Epithelial cell of prostate (primary cell): ENCODE measurements around the gene LBX1.

Experiments
- DNase-seq: peaks from one replicate; pipeline ENCODE4 v3.0.0-alpha.2; 2011; ENCODE audit warnings: low read depth, low spot score
- H3K27ac ChIP-seq: fragments of 450-650 bp; 2 replicates; pipeline ENCODE4 v1.5.1; 2017; ENCODE audit warnings: mild to moderate bottlenecking

Gene LBX1, protein sequence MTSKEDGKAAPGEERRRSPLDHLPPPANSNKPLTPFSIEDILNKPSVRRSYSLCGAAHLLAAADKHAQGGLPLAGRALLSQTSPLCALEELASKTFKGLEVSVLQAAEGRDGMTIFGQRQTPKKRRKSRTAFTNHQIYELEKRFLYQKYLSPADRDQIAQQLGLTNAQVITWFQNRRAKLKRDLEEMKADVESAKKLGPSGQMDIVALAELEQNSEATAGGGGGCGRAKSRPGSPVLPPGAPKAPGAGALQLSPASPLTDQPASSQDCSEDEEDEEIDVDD

DNA sequence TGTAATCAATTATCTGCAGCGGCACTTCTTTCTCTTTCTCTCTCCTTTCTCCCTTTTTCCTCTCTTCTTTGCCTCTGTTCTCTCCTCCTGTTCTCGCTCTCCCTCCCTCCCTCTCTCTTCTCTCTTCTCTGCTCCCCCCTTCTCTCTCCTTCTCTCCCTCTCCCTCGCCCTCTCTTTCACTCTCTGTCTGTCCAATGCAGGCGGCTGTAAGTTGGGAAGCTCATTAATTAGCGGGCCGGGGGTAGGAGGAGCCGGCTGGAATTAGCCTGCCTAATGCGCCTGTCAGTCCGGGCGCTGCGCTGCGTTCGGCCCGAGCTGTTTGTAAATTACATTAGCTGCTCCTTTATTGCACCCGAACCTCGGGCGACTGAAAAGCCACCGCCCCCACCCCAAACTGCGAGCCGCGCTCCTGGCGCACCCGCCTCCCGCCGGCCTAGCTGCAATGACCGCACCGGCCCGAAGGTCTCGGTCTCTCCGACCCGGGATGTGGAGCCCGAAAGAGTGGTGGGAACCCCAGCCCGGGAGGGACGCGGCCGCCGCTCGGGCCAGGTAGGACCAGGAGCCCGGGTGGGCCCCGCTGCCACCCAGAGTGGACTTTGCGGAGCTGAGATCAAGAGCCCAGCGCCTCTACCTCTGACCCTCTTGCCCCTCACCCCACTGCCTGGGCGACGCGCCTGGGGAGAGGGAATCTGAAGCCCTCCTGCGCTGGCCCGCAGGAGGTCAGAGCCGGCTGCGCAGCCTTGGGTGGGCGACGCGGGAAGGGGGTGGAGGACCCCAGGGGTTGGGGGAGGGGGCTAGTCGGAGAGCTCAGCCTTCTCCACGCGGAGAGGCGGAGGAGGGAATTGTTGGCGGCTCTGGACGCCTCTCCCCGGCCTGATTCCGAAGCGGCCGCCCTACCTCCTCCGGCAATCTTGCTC lies at the start of gene LBX1:
Gene LBX1 (minus strand): TSS at position 198 of the 917 bp plus-strand sequence. CDS start 648 bp downstream, outside the sequence.
- no peak within 1 kb of the TSS for H3K27ac ChIP-seq
- DNase-seq = no peak

DNA sequence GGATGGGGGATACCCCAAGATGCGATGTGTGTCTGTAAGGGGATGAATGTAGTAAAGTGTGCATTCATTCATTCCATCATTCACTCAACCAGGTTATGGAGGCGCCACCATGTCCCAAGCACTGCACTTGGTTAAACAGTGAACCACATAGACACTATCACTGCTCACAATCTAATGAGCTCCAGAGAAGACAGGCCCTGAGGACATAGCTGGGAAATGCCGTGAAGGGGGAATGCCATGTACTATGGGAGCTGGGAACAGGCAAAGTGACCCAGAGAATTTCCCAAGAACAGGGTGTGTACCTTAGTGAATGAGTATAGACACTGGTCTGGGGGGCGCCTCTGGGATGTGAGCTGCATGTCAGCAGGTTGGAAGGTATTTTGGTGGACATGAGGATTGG lies 44.5 kb upstream of the LBX1 start:
- H3K27ac ChIP-seq = no peak overlapping the region
- DNase-seq = no peak

DNA sequence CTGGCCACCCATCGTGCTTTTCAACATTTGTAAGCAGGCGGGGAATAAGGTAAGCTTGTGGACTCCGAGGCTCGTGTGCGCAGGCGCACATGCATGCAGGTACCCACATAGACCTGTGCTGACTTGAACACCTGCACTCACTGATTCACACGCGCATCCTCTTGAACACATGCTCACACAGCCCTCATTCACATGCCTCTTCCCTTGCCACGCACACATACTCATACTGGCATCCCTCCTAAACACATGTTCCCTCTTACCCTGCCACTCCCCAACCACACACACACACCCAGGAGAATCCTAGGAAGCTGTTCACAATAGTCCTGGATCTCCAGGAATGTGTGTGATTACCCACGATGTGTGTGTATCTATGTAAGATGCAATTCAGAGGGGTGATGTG lies 44.1 kb upstream of the LBX1 start:
- no peak overlapping the region for H3K27ac ChIP-seq
- DNase-seq = no peak

DNA sequence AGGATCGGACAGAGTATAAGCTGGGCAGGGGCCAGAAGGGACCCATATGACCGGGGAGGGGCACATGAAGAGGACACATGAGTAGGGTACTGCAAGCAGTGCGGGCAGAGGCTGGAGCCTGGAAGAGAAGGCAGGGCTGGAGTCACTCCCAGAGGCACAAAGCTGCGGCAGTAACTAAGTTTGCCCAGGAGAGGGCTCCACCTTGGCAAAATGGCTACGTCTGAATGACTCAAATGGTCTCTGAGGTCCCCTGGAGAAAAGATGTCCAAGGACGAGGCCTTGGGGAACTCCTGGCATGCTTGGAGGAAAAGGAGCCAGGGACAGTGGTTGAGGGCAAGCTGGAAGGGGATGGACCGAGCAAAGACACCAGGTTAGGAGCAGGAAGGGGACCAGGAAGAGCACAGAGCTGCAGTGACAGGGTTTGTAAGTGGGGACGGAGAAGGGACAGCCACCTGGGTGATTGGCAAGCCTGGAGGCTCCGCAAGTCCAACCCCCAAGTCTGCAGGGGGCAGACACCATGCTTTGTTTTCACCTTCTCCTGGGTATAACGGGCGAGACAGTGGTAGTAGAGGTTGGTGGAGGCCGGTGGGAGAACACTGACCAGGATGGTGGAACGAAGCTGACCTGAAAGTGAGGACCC lies 43.1 kb upstream of the LBX1 start:
- DNase-seq = no peak
- H3K27ac ChIP-seq = no peak overlapping the region

DNA sequence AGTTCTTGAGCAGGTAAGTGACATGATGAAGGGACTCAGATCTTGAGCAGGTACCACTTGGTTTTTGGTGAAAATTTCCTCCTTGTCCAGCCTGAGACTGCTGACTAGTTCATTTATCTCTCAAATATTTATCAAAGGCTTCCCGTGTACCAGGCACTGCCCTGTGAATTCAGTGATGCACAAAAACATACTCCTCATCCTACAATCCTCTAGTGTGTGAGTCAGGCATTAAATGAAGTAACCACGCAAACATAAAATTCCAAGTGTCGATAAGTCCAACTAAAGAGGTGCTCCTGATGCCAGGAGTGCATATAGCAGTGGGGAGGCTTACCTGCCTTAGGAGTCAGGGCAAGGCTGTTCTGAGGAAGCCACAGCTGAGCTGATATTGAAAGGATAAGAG lies 41.5 kb upstream of the LBX1 start:
- DNase-seq = no peak
- no peak overlapping the region for H3K27ac ChIP-seq

DNA sequence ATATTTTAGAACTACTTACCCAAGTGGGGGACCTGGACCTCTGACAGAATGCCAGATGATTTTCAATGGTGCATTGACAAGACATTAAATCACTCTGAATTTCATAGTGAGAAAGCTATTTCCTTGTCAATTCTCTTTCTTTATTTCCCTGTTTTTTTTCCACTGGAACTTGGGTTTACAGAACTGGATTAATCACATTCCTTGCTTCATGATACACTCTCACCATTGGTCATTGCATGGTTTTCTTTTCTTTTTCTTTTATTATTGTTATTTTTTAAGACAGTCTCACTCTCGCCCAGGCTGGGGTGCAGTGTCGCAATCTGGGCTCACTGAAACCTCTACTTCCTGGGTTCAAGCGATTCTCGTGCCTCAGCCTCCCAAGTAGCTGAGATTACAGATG lies 38.5 kb upstream of the LBX1 start:
- no peak for DNase-seq
- H3K27ac ChIP-seq = no peak overlapping the region

DNA sequence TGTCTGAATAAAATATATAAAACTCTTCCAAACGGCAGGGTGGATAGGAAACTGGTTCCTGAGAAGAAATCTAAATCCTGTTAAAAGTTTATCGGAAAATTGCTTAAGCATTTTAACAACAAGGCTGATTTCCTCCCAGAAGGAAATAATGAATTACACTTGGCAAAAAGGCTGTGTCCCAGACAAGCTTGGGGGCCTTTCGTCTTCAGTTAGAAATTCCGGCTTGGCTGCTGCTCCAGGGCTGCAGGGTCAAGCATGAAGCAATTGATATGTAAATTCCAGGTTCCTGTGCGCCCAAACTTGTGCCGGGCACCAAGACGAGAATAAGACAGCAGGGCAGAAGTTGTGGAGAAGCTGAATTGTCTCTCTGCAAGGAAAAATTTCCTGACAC lies 38.0 kb upstream of the LBX1 start:
- no peak for DNase-seq
- no peak overlapping the region for H3K27ac ChIP-seq

DNA sequence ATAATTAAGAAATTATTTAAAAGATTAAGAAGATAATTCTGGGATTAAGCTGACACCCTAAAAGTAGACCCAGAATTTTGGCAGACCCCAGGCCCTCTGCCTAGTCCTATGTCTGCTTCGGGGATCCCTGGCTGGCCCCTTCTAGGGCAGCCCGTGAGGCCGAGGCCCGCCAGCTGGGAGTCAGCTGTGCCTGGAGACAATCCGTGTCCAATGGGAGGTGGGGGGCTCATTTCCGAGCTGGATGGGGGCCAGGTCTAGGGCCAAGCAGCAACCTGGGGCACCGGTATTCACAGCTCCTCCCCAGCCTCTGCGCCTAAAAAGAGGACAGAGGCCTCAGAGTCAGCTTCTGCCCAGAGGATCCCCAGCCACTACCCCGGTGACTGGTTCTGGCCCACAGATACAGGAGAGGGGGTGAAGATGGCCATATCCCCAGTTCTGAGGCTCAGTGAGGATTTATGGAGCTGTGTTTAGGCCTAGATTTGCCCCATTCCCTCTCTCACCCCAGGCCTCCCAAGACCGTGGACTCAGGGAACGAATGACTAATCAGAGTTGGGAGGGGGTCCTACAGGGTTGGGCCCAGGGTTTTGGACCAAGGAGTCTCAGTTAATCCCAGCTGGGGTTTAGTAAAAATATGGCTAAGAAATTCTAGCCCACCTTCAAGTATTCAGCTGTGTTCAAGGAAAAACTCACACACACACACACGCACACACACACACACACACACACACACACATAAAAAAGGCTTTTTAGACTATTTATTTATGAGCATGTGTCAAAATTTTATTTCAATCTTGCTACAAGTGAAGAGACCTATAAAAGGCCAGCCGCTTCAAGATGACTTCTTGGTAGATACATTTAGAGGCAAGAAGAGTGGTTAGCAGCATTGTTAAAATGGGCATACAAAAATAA lies 37.4 kb upstream of the LBX1 start:
- DNase-seq = no peak
- no peak overlapping the region for H3K27ac ChIP-seq

DNA sequence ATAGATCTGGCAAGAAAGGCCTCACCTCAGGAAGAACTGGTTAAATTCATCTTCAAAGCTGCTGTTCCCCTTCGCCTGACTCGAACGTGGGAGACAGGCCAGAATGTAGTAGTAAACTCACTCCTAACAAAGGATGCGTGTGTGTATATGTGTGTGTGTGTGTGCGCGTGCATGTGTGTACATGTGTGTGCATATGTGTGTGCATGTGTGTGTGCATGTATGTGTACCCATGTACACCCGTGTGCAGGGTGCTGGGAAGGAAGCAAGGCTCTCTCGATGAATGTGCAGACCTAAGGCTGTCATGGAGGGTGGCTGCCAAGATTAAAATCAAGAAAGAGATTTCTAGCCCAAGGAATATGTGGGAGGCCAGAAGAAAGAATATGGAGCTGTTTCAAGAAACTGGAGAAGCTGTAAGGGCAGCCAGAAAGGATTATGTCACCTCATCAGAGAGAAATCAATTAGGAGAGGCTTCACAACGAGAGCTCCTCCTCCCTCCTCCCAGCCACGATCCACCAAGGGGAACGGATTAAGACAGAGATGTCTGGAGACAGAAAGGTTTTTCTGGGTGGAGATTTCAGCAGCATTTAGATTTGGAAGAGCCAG lies 34.0 kb upstream of the LBX1 start:
- no peak for DNase-seq
- no peak overlapping the region for H3K27ac ChIP-seq

DNA sequence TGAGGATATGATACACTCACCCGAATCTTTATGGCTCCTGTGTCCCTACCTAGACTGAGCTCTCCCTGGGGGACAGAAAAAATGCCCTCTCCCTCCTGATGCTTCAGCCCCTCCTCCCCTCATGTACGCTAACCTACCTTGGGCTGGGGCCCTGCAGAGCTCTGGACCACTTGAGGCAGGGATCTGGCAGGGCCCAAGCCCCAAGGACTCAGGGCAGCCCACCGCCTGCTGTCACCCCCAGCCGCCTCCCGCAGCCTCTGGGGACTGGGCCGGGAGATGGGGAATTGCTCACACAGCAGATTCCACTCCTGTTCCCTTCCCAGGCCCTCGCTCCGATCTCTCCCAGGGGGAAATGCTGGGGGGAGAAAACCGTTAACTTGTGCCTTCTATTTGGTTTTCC lies 32.9 kb upstream of the LBX1 start:
- no peak for DNase-seq

DNA sequence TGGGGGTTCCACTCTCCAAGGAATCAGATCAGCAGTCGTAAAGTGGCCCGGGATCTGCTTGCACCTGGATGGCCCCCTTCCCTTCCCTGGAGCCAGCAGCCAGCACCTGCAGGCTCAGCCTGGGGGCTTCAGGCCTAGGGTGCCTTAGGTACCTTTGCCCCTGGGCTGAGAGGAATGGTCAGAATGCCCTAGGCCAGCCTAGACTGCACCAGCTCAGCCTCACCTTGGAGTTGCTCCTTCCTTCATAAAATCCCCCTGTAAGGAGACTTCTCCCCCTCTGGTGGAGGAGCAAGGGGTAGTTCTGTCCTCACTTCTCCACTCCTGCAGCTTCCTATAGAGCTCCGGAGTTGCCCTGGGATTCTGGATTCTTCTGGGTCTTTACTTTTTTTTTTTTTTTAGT lies 32.4 kb upstream of the LBX1 start:
- no peak overlapping the region for H3K27ac ChIP-seq
- no peak for DNase-seq

More for the DNA sequence above, 32.9 kb upstream of the LBX1 start:
- H3K27ac ChIP-seq = no peak overlapping the region

DNA sequence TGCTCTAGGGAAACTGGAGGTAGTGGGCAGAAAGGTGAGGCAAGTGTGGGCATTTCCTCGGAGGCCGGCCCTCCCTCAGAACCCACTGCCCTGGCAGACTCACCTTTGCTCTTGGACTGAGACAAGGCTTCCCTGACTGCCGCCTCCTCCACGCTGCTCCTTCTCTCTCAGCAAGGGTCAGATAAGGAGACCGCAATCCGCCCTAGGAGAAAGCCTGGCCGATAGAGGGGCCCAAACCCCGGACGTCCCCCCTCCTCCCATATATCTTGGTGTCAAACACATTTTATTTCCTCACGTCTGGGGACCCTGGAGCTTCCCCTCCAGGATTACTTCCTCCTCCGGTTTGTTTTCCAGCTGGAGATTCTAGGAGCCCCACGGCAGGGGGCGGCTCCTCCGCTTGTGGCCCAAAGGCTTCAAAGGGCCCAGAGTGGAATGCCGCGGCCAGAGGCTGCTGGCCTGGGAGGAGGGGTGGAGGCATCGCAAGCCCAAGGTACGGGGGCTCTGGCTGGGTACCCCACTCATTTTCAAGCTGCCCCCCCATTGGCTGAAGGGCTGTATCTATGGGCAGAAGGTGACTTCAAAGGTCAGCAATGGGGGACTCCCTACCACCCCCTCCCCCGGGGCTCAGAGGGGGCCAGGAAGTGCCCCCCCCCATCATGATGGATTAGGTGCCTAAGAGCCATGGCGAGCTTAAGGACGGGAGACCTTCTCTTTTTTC lies 31.7 kb upstream of the LBX1 start:
- no peak for DNase-seq

DNA sequence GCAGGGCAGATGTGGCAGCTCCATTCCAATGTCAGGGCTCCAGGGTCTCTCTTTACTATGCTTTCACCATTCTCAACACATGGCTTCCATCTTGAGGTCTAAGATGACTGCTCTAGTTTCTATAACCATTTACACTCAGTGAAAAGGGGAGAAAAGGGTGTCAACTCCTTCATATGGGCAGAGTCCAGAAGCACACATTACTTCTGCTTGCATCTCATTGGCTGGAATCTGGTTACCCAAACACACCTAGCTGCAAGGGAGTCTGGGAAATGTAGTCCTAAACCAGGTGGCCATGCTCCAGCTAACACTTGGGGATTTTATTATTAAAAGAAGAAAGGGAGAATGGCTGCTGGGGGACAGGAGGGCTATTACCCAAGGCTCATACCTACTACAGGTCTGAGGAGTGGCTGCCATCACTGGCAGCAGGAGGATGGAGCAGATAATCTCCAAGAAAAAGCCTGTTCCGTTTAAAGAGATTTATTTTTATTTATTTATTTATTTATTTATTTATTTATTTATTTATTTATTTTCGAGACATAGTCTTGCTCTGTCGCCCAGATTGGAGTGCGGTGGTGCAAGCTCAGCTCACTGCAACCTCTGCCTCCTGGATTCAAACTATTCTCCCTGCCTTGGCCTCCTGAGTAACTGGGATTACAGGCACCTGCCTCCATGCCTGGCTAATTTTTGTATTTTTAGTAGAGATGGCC lies 29.1 kb upstream of the LBX1 start:
- DNase-seq = no peak
- H3K27ac ChIP-seq = no peak overlapping the region

More for the DNA sequence above, 31.7 kb upstream of the LBX1 start:
- no peak overlapping the region for H3K27ac ChIP-seq

DNA sequence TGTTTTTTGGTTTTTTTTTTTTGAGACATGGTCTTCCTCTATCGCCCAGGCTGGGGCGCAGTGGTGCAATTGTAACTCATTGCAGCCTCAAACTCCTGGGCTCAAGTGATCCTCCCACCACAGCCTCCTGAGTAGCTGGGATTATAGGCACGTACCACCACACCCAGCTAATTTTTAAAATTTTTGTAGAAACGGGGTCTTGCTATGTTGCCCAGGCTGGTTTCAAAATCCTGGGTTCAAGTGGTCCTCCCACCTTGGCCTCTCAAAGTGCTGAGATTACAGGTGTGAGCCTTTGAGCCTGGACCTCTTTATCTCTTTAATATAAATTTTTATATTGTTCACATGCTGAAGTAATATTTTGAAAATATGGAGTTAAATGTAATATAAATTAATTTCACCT lies 28.2 kb upstream of the LBX1 start:
- no peak for DNase-seq
- no peak overlapping the region for H3K27ac ChIP-seq

DNA sequence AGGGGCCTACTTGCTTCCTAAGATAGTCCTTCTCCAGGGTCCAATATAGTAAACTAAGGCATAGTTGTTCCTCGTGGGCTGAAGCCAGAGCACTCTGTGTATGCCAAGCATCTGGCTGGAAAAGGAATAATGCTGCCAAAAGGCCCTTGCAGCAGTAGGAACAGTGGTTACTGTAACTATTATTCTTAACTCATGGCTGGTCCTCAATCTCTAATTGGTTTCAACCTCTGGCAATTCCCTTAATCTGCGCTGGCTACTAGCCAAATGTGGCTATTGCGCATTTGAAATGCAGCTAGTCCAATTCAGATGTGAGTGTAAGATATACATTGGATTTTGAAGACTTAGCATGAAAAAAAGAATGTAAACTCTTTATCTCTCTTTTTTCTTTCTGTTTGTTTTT lies 27.8 kb upstream of the LBX1 start:
- H3K27ac ChIP-seq = no peak overlapping the region
- no peak for DNase-seq

DNA sequence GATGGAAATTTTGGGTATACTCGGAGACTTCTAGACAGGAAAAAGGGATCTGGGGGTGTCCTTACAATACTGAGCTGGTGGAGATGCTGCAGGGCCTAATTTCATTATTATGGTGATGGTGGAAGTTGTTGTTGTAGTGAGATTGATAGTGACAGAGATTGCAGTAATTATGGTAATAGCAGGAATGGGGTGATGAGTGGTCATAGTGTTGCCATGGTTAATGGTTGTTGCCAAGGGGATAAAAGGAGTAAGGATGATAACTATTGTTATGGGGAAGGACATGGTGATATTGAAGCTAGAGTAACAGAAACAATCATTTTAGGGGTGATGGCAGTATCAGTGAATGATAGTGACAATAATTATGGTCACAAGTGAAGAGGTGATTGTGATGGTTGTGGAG lies 27.1 kb upstream of the LBX1 start:
- no peak for DNase-seq
- no peak overlapping the region for H3K27ac ChIP-seq

DNA sequence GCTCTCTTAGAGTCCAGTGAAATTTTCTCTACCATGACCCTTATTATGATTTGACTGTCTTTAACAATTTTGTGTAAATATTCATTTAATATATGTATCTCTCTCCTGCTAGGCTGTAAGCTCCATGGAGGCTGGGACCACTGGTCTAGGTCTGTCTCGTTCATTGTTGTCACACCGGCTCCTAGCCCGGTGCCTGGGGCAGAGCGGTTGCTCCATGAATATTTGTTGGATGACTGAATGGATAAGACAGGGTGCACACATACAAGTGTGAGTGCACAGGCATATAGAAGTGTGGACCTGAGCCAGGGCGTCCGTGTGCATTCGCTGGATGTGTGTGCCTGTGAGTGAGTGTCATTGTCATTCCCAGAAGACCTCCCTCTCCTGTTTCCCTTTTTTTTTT lies 20.9 kb upstream of the LBX1 start:
- no peak overlapping the region for H3K27ac ChIP-seq
- no peak for DNase-seq

DNA sequence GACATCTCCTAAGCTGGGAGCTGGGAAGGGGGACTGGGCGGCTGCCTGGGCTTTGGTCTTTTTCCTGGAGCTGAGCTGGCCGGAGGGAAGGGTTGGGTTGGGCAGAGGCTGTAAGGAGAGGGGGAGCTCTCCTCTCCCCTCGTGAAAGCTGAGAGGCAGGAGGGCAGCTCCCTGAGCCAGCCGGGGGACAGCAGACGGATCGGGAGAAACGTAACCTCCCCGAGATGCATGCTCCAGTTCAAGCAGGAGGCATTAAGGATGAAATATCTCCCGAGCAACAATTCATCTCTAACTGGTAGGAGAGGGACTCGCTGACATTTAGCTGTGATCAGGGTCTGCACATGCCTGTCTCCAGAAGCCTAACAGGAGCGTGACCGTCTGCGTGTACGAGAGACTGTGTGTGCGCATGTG lies 19.9 kb upstream of the LBX1 start:
- H3K27ac ChIP-seq = no peak overlapping the region
- DNase-seq = no peak

DNA sequence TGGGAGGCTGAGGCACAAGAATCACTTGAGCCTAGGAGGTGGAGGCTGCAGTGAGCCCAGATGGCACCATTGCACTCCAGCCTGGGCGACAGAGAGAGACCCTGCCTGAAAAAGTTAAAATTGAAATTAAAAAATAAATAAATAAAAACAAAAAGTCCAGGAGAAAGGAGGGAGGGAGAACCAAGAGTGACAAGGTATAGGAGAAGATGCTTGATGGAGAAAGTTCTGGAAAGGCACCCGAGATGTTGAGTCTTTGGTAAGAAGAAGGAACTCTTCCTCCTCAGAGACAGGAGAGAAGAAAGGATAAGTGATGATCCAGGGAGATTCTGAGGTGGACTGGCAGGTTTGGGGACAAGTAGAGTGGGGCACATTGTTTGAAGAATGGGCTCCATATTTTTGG lies 17.4 kb upstream of the LBX1 start:
- no peak for DNase-seq
- H3K27ac ChIP-seq = no peak overlapping the region
